ENCODE measurements around the gene CERS4.

GRCh38 chr19:8243146-8243545, 34.0 kb downstream of the CERS4 start:
- TF ChIP-seq PML (IDR thresholded peaks at IDR 0.05; ENCODE audit: low read length): no peak
- TF ChIP-seq POLR2A (IDR thresholded peaks at IDR 0.05; ENCODE audit: low read depth, low read length): no peak
- TF ChIP-seq, protein P1, sequence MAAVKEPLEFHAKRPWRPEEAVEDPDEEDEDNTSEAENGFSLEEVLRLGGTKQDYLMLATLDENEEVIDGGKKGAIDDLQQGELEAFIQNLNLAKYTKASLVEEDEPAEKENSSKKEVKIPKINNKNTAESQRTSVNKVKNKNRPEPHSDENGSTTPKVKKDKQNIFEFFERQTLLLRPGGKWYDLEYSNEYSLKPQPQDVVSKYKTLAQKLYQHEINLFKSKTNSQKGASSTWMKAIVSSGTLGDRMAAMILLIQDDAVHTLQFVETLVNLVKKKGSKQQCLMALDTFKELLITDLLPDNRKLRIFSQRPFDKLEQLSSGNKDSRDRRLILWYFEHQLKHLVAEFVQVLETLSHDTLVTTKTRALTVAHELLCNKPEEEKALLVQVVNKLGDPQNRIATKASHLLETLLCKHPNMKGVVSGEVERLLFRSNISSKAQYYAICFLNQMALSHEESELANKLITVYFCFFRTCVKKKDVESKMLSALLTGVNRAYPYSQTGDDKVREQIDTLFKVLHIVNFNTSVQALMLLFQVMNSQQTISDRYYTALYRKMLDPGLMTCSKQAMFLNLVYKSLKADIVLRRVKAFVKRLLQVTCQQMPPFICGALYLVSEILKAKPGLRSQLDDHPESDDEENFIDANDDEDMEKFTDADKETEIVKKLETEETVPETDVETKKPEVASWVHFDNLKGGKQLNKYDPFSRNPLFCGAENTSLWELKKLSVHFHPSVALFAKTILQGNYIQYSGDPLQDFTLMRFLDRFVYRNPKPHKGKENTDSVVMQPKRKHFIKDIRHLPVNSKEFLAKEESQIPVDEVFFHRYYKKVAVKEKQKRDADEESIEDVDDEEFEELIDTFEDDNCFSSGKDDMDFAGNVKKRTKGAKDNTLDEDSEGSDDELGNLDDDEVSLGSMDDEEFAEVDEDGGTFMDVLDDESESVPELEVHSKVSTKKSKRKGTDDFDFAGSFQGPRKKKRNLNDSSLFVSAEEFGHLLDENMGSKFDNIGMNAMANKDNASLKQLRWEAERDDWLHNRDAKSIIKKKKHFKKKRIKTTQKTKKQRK (IDR thresholded peaks at IDR 0.05; ENCODE audit: low read depth, low read length): no peak
- TF ChIP-seq POLR2AphosphoS5 (IDR thresholded peaks at IDR 0.05; ENCODE audit: low read length): no peak
- TF ChIP-seq RBBP5 (conservative IDR thresholded peaks at IDR 0.05): no peak
- no peak for TF ChIP-seq CTCF (IDR thresholded peaks at IDR 0.05 in 2 of 3, conservative IDR thresholded peaks at IDR 0.05 in 1 of 3; ENCODE audit: control insufficient read depth in 2 of 3, extremely low read depth in 1 of 3, insufficient read depth in 1 of 3, low read depth in 3 of 3, low read length in 3 of 3)
- no peak for TF ChIP-seq ZSCAN29 (IDR thresholded peaks at IDR 0.05)
- TF ChIP-seq RAD21 (IDR thresholded peaks at IDR 0.05; ENCODE audit: insufficient read depth, low read depth, low read length): no peak
- TF ChIP-seq RELA (IDR thresholded peaks at IDR 0.05; ENCODE audit: borderline replicate concordance, partially characterized antibody): no peak
- no peak for TF ChIP-seq EZH2 (IDR thresholded peaks at IDR 0.05; ENCODE audit: borderline replicate concordance, control insufficient read depth, low read depth, low read length)
- no peak for TF ChIP-seq TCF12 (IDR thresholded peaks at IDR 0.05; ENCODE audit: low read depth, low read length)
- no peak for TF ChIP-seq BRCA1 (IDR thresholded peaks at IDR 0.05; ENCODE audit: low read depth, low read length)
- no peak for TF ChIP-seq ETV6 (conservative IDR thresholded peaks at IDR 0.05 in 1 of 2, IDR thresholded peaks at IDR 0.05 in 1 of 2; ENCODE audit: borderline replicate concordance in 1 of 2, low read depth in 1 of 2)
